ENCODE data around the gene TMC7.

TMC7 gene

DNA sequence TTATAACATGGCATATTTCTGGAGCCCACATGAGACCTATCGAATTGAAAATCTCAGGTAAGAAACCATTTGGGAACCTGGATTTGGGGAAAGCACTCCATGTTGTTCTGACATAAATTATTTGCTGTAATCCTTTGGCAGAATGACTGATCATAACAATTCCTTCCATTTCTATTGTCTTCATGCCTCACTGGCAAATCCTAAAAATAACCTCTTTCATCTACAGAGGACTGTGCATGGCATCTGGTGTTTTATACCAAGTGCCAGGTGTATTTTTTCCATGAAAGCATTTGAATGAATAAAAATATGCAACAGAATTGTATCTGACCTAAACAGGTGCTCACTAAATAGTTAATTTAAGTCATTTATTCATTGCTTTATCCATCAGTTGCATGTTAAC is 50.0 kb downstream of the TMC7 start:
- no peak for DNase-seq

DNA sequence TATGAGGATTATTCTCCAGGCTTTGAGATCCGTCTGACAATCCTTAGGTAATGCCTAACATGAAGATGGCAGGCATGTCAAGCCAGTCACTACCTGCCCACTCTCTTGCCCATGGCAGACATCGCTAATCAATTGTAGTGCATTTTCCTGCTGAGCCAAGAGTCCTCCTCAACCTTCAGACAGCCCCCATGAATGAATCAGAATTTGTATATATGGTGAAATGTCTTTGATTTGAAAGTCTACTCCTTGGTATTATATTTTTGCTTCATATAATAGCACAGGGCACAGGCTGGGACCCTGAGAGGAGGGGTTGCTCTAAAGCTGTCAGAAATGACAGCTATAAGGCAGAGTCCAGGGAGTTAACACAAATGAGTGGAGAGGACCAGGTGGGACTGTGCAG is 56.7 kb downstream of the TMC7 start:
- DNase-seq = no peak

DNA sequence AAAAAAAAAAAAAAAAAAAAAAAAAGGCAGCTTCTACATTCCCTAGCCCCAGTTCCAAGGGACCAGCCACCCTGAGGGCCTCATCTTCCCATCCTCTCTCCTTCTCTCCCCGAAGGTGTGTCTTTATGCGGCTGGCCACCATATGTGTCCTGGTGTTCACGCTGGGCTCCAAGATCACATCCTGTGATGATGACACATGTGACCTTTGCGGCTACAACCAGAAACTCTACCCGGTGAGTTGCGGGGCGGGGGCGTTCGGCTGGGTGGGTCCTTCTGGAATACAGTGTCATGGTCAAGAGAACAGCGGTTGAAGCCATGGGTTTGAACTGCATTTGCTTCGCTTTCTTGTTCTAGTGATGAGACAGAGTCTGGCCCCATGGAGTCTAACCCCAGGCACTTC is 61.0 kb downstream of the TMC7 start:
- no peak for DNase-seq

DNA sequence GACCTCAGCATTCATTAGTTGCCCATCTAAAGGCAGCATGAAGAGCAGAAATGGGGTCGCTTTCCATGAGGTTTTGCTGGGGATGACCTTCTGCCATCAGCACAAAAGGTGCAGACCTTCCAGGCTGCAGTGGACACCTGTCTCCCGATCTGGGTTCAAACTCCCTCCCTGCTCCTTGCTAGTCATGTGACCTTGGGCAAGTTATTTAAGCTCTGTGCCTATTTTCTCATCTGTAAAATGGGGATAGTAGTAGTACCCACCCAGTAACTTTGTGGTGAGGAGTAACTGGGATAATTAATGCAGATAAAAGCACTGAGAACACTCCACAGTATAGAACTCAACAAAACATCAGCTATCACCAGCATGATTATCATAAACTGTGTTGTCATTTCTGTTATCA is 62.3 kb downstream of the TMC7 start:
- DNase-seq = no peak

DNA sequence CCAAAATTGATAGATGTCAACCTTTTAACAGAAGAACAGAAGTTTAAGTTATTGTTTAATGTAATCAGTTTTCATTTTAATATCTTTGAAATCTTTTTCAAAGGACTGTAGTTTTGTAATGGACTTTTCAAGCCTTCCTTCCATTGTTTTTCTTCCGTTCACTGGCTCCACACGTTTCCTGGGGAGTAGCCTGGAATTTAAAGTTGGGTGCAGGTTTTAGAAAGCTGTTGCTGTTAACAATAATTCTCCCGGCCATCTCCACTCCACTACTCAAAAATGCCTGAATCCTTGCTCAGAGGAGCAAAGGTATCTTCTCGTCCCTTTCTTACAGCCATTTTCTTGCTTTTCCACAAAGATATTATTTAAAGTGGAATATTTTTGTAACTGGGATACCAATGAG is 79.0 kb downstream of the TMC7 start:
- no peak for DNase-seq

DNA sequence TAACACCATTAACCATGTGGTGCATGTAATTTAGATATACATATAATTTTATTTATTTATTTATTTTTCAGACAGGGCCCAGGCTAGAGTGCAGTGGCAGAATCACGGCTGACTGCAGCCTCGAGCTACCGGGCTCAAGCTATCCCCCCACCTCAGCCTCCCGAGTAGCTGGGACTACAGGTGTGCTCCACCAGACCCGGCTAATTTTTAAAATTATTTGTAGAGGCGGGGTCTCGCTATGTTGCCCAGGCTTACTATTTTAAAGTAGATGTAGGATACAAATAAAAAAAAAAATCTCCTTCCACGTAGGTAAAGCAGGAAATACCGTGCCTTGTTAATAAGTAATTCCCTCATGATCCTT is 83.2 kb downstream of the TMC7 start:
- DNase-seq = peak; percentile 22

DNA sequence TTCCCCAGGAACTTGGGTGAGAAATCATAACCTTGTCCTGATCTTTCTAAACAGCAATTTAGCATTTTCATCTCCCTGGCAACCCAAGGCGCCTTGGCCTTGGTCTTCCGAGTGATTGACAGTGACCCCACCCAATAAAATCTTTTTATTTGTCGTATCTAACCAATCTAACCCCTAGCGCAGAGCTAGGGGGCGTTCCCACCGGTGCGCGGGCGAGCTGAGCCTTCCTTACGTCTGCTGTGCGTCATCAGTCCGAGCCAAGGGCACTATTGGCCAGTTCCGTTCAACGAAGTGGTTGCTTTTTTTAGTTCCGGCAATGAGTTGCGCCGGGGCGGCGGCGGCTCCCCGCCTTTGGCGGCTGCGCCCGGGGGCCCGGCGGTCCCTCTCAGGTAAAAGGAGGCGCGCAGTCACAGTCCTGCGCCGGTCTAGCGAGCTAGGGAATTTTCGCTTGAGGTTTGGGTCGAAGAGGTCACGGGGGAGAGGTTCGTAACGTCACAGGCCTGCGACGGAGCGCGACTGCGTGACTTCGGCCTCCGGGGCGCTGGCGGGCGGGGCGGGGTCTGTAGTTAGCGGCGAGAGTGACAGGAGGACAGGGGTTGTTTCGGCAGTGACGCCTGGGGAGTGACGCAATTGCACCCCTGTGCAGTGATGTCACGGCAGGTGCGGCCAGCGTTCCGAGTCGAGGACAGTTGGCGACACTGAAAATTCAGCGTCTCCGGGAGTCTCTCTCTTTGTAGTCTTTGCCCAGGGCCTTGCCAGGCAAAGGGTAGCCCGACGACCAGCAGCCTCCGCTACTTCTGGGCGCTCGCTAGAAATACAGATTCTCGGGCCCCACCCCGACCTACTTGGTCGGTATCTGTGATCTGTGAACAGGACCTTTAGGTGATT is 83.9 kb downstream of the TMC7 start, which contains the start of gene COQ7:
COQ7 (plus strand) TSS at position 266 of the 888 bp plus-strand sequence; CDS start at position 317, 51 bp downstream.
- peak; percentile 99 for DNase-seq

DNA sequence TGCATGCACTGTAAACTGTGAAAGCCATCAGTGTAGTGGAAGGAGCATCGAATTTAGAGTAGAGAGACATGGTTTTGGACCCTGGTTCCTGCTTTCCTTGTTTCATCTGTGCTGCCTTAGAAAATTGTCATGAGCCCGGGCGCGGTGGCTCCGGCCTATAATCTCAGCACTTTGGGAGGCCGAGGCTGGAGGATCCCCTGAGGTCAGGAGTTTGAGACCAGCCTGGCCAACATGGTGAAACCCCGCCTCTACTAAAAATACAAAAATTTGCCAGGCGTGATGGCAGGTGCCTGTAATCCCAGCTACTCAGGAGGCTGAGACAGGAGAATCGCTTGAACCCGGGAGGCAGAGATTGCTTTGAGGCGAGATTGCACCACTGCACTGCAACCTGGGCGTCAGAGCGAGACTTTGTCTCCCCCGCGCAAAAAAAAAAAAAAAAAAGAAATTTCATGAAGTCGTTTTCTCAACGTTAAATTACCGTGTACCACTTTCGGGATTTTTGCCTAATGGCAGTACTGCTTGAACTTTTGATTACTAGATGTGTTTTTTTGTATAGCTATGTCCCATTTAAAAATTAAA is 84.6 kb downstream of the TMC7 start:
- DNase-seq = no peak

DNA sequence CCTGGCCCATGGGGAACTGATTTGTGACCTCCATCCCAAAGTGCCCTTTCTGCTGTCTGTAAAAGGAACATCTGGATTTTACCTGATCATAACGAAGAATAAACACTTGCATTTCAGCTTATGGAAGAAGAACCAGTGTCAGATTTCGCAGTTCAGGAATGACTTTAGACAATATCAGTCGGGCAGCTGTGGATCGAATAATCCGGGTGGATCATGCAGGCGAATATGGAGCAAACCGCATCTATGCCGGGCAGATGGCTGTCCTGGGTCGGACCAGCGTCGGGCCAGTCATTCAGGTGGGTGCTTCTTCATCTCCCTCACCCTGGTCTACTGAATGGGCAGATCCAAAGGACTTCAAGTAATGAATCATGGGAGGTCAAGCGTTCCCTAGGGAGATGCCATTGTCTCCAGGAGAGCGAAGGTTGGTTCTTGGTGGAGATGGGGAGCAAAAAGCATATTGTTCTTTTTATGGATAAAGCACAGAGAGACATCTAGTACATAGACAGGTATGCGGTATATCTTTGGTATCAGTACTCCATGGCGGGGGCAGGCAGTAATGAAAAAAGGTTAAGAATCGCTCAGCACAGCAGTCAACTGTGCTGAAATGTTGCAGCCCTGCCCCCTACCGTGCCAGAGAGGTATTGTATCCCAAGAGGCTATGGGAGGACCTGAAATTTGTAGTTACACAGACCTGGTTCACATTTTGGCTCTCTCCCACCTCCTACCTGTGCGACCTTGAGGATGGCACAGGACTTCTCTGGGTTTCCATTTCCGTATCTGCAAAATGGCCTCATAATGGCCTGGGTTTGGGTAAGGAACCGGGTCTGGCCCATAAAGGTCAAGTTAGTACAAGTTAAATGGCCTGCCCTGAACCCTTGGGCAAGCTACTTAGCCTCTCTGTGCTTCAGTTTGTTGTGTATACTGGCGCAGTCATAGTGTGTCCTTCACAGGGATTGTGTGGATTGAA is 88.4 kb downstream of the TMC7 start:
- DNase-seq = peak; percentile 29

DNA sequence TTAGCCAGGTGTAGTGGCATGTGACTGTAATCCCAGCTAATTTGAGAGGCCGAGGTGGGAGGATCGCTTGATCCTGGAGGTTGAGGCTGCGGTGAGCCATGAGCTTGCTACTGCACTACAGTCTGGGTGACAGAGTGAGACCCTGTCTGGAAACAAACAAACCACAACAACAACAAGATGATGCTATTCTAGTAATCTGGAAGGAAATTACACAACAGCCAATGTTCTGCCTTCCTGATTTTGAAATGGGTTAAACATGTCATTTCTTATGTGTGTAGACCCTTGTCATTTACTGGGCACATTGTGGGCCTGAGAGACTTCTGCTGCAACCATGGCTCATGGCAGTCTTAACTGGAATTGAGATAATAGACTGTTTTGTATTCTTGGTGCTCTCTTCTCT is 89.6 kb downstream of the TMC7 start:
- DNase-seq = no peak

DNA sequence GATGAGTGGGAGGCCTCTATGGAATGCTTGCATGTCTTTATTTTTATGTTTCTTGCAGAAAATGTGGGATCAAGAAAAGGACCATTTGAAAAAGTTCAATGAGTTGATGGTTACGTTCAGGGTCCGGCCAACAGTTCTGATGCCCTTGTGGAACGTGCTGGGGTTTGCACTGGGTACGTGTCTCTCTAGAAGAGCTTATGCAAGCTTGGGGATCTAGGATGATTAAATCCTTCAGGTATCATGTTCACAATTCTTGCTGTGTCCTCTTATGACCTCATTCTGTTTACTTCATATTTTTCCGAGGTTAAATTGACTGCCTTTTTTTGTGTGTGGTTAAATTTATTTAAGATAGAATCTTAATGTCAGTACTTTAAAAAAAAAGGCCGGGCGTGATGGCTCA is 90.1 kb downstream of the TMC7 start:
- DNase-seq = no peak

DNA sequence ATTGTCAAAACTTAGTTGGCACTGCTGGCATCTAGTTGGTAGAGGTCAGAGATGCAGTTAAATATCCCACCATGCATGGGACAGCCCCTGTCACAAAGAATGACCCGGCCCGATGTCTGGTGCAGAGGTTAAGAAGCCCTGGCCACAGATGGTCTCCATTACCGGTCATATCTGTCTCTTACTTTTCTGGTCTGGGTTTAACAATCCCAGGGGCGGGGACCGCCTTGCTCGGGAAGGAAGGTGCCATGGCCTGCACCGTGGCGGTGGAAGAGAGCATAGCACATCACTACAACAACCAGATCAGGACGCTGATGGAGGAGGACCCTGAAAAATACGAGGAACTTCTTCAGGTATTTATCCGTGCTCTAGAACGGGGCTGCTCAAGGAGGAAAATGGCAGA is 91.8 kb downstream of the TMC7 start:
- DNase-seq = no peak

DNA sequence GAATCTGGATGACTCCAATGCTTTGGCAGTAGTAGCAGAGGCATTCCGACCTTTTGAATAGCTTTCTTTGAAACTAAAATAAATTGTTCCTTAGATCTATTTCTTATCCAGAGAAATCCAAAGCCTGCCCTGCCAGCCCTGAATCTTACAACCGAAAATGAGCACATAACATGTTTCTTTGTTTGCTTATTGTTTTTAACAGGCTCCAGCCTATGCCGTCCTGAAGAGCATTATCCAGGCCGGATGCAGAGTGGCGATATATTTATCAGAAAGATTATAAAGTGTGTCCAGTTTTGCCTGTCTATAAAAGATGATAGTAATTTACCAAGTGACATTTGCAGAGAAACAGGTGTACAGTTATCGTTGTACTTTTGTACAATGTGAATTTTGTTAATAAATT is 94.1 kb downstream of the TMC7 start:
- no peak for DNase-seq

DNA sequence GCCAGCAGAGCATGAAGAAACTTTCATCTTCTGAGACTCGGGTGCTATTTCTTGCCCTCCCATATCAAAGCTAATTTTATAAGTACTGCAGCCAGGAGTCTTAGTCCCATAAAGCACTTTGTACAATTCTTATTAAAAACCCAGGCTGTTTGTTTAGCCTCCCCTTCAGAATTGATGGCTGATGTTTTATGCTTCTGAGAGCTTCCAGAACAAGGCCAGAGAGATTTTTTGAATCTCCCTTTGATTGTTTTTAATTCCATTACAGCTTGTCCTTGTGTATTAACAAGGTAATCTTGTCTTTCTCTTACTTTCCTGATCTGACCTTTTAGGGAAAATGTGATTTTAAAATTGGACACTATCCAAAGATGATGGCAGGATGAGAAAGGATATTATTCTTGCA is 99.9 kb downstream of the TMC7 start:
- DNase-seq = no peak

DNA sequence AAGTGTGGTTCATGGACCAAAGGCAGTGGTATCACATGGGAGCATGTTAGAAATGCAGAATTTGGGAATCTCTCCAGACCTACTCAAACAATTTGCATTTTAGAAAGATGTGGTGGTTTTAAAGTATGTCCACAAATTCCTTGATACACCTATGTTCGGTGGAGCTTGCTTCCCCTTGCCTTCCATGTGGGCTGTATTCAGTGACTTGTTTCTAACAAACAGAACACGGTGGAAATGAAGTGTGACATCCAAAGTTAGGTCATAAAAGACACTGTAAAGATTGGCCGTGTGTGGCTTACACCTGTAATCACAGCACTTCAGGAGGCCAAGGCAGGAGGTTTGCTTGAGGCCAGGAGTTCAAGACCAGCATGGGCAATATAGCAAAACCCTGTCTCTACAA is 100.4 kb downstream of the TMC7 start:
- no peak for DNase-seq

DNA sequence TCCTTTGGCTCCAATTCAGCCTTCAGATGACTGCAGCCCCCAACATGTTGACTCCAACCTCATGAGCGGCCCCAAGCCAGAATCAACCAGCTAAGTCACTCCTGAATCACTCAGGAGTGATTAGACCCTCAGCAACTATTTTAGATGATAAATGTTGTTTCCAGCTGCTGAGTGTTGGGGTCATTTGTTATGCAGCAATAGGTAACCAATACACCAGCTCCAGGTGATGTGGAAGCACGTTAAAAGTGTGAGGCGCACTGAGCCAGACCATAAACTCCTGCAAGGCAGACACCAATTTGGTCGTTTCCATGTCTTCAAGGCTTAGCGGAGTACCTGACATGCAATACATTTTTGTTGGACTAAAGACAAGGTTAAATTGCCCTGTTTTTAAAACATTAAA is 101.1 kb downstream of the TMC7 start:
- no peak for DNase-seq

DNA sequence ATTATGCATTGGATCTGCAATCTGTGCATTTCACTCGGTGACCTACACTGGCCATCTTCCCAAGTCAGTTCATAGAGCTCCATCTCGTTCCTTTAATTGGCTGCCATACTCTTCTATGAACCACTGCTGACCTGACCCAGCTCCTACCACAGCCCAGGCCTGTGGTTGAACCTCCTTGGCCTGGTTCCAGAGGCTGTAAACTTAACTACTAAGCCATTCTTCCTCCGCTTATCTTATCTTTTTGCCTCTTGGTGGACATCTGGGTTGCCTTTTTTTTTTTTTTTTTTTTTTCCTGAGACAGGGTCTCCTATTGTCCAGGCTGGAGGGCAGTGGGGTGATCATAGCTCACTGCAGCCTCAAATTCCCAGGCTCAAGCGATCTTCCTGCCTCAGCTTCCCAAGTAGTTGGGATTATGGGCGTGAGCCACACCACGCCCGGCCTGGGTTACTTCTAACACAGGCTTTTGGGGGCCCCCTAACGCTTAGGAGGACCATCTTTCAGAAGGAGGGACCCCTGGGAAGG is 102.0 kb downstream of the TMC7 start:
- peak; percentile 34 for DNase-seq

DNA sequence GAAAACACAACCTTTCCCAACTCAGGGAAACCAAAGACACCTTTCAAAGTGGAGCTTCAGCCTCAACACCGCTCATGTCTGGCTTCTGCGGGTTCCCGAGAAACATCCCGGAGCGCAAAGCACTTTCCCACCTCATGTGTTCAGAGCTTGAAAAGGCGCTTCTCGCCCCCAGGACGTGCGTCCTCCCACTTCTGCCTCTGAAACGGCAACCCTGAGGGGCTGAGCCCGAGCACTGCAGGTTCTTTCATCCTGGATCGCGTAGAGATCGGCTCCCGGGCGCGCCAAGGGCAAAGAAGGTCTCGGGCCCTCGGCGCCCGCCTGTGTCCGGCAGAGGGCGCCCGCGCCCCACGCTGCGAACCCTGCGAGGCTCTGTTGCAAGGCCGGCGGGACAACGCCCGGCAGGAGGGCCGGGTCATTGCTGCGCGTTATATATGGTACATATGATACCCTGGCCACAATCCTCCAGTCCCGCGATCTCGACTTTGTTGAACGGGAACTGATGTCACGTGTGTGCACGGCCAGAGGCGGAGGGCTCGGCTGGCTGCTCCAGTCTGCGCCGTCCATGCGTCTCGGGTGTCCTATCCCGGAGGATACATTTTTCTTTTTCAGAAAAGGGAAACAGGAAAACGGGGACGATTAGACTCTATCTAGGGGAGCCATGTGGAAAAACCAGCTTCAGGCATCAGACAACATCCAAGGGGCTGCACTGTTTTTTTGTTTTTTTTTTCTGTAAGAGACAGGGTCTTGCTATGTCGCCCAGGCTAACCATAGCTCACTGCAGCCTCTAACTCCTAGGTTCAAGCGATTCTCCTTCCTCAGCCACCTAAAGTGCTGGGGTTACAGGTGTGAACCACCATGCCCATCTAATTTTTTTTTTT is 102.8 kb downstream of the TMC7 start:
- DNase-seq = peak; percentile 95

DNA sequence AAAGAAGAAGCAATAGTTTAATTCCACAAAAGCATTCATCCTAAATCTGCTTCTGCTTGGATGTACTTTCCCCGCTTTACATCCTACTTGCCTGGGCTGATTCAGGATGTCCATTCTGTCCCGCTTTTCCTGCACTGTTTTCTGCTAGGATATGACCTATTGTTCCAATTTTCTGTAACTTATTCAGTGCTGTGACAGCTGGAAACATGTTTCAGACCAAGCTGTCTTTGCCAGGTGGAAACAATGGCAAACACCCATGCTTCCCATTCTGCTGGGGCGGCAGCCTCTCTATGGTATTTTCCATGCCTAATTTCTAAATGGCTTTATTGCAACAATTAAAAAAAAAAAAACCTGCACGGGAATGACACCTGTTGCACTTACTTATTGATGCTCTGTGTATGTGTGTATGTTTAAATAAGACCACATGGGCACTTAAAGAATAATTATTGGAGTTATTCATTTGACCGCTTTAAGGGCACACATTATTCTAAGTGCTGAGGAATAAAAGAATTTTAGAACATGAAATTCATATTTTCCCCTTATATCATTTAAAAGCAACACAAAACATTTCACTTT is 104.7 kb downstream of the TMC7 start:
- no peak for DNase-seq

DNA sequence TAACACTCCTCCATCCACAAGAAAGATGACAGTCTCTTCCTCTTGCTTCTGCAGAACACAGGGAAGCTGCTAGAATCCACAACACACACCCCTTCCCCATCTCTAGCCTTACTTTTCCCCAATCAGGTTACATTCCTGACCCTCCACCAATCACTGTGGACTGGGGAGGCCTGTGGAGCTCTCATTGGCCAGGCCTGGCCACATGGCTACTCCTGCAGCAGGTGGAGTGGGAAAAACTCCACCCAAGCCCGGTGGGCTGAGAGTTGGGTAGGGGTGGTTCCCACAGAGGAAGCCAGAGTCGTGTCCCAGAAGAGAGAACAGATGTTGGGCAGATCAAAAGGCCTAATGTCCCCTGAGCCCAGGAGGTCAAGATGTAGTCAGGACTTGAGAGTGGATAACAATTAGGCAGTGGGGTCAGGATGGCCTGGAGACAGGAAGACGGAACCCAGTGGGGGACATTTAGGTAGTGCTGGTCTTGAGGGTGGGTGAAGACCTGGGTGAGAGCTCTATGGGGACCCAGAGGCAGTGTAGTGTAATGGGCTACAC is 105.7 kb downstream of the TMC7 start:
- DNase-seq = no peak

DNA sequence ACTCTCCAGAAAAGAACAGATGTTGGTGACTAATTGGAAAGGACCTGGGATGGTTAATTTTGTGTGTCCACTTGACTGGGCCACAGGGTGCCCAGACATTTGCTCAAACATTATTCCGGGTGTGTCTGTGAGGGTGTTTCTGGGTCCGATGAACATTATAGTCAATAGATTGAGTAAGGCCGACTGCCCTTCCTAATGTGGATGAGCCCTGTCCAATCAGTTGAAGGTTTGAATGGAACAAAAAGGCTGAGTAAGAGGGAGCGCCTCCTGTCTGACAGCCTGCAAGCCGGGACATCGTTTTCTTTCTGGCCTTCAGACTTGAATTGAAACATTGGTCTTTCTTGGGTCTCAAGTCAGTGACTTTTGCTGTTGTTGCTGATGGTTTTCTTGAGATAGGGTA is 107.2 kb downstream of the TMC7 start:
- no peak for DNase-seq

Measured in right hindlimb (tissue), 1 donor.